ENCODE results near the gene TPST1.

TPST1 gene

DNA sequence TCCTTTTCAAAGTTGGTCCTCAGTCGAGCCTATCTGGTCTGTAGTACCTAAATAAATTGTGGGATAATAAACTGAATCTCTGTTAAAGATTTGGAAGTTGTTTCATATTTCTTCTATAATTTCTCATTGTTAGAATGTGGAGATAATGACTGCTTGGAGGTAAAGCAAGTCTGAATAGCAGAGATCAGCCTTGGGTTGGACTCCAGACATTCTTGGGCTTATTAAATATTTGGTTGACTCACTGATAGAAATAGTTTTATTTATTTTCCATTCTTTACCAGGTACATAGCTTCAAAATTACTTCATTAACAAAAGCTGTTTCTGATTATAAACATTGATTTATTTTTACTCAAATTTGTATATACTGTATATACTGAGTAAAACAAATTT, 34.3 kb downstream of the TPST1 start:
- DNase-seq, result no peak

DNA sequence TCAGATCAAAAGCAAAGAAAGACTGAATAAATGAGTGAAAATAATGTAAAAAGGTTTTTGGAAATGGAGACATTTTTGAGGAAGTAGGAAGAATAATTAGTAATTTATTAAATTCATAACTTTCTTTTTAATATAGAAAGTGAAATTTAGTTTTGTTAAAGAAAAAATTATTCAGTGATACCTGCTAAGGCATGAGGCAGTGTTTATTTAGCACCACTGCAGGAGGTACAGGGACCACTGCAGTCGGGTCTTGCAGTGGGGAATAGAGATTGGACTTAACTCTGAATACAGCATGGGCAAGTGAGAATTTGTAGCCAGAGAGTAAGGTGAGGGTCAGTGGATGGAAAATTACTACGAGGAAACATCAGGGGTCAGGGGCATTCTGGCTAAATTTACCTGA, 39.9 kb downstream of the TPST1 start:
- DNase-seq, result no peak

DNA sequence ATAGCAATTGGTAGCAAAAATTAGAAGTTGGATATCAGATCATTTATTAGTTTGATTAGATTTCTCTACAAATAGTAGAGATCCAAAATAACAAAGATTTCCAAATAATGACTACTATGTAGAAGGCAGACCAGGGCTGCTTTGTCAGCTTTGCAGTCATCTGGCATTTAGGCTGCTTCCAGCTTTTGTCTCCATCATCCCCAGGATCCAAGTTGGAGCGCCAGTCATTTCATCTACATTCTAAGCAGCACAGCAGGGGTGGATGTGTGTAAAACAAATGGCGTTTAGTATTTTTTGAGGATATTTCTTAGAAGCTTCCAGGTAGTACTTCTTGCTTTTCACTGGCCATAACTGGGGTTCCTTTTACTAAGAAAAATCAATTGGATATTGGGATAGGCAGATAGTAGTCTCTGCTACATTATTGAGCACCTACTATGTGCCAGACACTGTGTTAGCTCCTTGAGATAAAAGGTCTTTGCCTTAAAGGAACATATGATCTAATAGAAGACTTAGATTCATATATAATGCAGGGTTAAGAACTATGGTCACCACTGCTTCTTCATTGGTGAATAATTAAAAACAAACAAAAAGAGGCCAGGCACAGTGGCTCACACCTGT, 41.5 kb downstream of the TPST1 start:
- DNase-seq, result no peak

DNA sequence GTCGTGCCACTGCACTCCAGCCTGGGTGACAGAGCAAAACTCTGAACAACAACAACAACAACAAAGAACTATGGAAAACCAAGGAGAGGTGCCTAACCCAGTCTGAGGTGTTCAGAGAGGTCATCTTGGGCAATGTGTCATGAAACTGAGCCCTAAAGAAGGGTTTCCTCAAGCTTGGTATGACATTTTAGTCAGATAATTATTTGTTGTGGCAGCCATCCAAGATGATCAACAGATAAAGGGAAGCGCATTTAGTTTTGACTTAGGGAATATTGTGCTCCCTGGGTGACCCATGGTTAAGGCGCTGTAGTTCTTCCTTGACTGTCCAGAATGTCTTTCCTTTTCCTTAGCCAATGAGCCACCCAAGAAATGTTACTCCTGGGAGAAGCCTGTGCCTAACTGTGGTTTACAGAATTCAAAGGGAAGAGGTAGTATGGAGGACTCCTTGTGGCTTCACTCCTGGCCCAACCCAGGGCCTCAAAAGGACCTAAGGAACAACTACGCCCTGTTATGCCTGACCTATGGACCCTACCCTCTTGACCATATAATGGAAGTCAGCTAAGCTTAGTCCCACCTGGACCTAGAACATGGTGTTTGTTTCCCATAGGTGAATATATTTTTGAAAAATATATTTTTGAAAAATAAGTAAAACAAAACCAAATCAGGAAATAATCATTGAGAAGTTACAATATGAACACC, 42.4 kb downstream of the TPST1 start:
- DNase-seq, result no peak

DNA sequence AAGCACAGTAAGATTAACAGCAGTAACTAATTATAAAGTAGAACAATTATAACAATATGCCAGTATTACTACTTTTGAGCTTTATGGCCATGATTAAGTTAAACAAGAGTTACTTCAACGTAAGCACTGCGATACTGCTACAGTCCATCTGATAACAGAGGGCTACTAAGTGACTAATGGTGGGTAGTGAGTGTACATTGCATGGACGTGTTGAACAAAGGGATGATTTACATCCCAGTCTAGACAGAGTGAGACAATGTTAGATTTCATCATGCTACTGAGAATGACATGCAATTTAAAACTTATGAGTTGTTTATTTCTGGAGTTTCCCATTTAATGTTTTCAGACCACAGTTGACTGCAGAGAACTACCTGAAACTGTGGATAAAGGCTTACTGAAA, 45.6 kb downstream of the TPST1 start:
- DNase-seq, result no peak

DNA sequence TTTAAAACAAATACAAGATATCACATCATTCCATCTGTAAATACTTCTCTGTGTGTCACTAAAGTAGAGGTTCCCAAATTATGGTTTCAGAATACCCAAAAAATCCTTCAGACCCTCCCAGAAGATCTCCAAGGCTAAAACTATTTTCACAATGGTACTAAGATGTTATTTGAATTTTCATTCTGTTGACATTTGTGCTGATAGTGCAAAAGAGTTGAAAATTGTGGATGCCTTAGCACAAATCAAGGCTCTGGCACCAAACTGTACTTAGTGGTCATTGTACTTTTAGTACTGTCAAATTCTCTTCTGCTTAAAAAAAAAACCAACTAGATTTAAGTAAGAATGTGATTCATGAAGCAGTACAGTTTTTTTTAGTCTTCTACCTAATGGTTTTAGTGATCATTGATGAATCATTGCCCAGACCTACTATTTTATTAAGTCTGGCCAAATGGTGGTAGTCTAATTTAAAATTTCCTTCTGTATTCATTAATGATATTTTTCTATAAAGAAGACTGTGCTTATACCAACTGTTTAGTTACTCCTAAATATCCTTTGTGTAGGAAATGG, 50.5 kb downstream of the TPST1 start:
- DNase-seq, result no peak

DNA sequence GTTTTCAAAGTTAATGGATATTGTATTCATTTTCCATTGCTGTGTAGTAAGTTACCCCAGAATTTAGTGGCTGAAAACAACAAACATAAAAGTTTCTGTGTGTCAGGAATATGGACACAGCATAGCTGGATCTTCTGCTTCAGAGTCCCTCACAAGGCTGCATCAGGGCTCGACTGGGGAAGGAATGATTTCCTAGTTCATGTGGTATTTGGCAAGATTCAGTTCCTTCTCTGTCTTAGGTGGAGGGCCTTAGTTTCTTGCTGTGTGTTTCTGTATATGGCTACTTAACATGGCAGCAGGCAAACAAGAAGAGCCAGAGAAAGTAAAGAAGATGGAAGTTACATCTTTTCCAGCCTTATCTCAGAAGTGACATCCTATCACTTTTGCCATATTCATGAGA, 51.1 kb downstream of the TPST1 start:
- DNase-seq, result no peak

DNA sequence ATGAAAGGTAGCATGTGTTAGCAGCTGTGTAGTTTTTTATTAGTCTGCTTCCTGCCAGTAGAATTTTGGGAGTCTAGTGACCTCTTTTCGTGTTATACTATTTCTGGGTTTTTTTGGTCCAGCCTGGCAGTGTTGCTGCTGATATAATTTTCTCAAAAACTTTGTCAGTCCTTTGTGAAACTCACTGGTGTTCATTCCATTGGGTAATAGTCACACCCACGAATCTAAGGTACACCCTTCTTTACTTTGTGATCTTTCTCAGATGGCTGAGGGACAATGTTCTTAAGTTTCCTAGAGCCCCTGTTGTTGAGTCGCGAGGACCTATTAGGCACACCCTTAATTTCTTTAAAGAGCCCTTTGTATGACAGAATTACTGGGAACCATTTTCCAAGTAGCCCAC, 52.3 kb downstream of the TPST1 start:
- DNase-seq, result no peak

DNA sequence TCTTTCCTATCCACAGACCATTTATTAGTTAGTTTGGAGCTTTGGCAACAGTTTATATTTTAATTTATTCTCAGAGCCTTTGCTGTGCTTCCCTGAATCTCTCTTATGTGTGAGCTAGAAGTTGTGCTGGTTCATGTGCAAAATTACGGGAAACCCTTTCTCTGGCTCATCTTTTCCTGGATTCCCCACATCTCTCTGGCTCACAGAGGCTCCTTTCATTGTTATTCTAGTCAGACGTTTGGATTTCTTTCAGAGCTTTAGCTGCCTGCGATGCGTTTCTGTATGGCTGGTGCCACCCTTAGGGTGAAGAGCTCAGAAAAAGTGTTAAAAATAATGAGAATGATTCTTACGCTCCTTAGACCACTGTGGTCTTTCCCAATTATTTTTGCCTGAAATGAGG, 53.3 kb downstream of the TPST1 start:
- no peak for DNase-seq

DNA sequence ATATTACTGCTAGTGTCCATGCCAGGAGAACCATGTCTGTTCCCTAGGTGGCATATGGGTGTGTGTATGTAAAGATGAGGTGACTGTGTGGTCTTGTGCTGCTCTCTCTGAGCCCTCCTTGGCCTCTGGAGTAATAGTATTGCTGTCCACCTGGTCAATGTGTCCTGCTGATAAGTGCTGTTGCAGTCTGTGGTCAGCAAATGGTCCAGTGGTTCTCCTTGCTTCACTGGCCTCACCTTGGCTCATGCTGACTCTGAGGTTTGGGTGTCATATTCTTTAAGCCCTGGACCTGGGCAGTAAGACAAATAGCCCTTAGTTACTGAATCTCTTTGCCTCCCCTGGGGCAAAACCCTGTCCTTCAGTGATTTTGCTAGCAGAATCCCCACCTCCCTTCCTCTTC, 56.8 kb downstream of the TPST1 start:
- no peak for DNase-seq

DNA sequence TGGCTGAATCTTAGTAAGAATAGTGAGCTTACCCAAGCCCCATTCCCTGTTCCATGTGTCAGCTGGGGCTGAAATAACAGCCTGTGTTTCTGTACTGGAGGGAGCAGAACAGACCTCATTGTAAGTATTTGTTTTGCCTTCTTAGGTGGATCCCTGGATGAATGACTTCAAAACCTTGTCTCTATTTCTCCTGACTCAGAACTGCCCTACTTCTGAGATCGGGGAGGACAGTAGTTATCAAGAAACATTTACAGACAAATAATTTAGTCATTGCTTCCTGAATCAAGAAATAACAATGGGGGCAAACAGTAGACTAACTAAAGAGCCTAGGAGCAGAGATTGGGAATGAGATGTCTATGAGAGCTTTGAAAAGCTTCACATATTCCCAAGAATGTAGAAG, 58.8 kb downstream of the TPST1 start:
- no peak for DNase-seq

DNA sequence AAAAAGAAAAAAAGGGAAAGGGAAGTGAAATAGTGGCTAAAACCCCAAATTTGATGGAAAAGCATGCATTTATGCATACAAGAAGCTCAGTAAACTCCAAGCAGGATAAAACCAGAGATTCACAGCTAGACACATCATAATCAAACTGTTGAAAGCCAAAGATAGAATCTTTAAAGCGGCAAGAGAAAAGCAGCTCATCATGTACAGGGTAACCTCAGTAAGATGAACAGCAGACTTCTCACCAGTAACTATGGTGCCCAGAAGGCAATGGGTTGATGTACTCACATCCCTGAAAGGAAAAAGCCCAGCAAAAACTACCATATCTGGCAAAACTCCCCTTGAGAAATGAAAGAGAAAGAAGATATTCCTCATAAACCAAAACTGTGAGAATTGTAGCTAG, 60.4 kb downstream of the TPST1 start:
- DNase-seq, result no peak

DNA sequence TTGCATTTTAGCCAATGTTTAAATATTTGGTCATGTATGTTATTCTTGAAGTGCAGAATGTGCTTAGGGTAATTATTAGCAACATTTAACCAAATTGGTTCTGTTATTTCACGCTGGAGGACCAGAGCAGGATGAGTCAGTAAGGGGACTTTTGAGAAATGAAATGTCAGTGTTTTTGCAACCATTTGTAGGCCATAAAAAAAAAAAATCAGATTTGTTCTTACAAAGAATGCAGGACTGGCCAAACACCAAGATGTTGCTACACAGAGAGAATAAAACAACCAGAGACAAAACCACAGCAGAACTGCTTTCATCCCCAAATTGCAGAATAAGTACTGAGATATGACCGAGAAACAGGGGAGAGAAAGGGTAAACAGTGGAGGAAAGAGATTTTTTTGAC, 62.1 kb downstream of the TPST1 start:
- DNase-seq, result no peak

DNA sequence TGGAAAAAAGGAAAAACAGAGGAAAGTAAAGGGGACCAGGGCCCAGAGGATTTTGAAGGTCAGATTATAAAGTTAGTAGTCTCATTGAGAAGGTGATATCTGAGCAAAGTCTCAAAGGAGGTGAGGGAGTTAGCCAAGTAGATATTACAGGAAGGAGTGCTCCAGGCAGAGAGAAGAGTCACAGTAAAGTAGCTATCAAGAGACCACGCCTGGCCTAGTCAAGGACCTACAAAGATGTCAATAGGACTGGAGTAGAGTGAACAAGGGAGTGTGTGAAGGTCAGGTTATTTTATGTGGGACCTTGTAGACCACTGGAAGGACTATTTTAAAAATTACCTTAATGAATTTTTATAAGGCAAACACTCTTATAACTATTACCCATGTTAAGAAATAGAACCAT, 64.8 kb downstream of the TPST1 start:
- DNase-seq, result no peak

DNA sequence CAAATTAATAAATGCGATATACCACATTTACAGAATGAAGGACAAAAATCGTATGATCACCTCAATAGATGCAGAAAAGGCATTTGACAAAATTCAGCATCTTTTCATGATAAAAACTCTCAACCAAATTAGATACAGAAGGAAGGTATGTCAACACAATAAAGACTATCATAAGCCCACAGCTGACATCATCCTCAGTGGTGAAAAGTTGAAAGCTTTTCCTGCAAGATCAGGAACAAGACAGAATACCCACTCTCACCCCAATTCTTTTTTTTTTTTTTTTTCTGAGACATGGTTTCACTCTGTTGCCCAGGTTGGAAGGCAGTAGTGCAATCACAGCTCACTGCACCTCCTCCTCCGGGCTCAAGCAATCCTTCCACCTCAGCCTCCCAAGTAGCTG, 67.2 kb downstream of the TPST1 start:
- DNase-seq, result no peak

DNA sequence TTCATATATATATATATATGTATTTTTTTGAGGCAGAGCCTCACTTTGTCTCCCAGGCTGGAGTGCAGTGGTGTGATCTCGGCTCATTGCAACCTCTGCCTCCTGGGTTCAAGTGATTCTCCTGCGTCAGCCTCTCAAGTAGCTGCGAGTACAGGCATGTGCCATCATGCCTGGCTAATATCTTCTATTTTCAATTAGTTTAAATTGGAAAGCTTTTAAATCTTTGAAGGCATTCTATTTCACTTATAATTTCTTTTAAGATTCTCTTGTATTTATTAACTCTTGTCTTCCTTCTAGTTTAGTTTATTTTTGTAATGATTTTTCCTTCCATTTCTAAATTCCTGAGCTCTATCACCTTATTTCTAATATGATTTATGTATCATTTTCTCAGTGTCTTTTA, 71.2 kb downstream of the TPST1 start:
- no peak for DNase-seq

DNA sequence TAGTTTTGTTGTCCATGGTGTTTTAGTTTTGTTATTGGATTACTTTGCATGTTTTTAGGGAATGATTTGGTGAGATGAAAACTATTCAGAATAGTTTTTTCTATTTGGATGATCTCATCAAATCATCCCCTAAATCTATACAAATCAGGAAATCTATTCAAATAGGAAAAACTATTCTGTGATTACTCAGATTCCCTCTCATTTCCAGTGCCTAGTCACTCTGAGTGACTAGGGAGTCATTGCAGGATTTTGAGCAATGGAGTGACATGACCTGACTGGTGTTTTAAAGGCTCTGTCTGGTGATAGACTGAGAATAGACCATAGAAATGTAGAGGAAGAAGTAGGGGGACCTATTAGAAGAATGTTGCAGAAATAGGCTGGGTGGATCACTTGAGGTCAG, 72.4 kb downstream of the TPST1 start:
- no peak for DNase-seq

DNA sequence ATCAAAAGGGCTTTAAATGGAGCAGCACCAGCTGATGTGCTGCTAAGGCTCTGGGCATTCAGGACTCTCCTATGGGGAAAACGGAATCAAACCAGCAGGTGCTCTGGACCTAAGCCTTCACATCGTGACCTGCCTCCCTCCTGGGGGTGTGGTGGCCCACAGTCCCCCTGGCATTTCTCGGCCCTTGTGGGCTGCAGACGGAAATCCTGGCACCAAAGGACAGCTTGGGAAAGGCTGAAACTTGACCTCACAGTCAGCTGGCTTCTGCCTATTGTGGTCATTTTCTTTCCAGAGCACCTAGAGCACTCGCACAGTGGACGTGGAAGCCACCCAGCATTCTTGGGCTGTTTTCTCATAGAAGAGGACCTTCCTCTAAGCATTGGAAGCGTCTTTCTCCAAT, 74.8 kb downstream of the TPST1 start:
- DNase-seq, result no peak

DNA sequence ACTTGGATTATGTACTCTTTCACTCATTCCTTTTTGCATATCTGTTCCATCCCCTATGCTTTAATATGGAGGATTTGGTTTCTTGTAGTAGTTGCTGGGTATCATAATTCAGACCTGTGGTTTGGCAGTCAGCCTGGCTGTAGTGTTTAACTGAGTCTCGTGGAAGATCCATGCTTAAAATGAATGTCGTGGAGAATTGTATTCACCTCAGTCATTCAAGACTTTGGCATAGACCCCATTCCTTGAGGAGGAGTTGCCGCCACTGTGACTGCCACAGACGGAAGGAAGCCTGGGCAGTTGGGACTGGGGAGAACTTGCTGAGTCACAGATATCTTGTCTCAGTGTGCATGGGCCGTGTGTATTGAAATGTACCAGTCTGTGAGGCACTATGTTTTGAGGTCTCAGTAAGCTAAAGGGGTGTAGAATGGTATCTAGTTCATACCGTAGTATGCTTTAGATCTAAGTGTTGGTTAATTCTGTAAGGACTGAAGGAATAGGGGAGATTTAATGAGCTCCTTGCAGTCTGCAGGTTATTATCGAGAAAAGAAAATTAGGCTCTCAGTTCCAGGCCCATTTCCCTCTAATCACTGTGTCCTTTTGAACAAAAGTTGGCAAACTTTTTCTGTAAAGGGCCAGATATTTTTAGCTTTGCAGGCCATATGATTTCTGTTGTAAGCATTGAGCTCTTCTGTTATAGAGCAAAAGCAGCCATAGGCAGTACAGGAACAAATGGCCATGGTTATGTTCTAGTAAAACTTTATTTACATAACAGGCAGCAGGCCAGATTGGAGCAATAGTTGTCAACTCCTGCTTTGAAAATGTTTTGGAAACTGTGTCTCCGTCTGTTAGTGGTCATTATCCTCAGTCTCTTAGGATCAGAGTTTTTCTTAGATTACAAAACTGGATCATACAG, 76.8 kb downstream of the TPST1 start:
- DNase-seq, result no peak

DNA sequence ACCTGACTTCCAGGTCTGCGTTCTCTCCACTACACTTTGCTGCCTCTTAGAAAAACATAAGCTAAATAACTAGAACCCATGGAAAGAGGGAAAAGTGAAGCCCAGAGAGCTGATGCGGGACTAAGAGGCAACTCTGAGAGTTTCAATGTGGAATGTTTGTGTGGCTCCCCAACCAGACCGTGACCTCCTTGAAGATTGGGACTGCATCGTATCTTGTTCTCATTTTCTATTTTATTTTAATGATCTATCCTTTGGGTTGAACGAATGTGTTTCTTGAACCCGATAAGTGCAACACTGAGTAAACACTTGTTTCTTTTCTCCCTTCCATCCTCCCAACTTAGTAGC, 77.4 kb downstream of the TPST1 start:
- no peak for DNase-seq

DNA sequence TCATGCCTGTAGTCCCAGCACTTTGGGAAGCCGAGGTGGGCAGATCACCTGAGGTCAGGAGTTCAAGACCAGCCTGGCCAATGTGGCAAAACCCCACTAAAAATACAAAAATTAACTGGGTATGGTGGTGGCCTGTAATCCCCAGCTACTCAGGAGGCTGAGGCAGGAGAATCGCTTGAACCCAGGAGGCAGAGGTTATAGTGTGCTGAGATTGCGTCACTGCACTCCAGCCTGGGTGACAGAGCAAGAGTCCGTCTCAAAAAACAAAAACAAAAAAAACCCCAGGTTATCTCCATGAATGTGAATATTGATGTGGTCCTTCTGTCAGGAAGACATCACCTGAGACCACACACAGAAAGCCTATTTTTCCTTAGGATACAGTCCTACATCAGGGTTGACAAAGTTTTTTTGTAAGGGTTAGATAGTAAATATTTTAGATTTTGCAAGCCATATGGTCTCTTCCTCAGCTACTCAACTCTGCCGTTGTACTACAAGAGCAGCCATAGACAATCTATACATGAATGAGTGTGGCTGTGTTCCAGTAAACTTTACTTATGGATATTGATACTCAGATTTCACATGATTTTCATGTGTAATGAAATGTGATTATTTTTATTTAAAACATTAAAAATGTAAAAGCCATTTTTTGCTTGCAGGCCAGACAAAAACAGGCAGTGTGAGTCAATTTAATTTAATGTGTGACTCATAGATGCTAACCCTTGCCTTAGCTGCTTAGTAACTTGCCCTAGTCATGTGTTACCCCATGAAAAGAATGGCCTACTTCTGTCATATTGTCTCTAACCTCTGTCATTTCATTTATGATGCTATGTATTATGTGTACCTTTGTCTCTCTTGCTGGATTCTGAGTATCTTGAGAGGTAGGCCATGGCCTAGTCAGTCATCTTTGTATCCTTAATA, 78.1 kb downstream of the TPST1 start:
- no peak for DNase-seq

DNA sequence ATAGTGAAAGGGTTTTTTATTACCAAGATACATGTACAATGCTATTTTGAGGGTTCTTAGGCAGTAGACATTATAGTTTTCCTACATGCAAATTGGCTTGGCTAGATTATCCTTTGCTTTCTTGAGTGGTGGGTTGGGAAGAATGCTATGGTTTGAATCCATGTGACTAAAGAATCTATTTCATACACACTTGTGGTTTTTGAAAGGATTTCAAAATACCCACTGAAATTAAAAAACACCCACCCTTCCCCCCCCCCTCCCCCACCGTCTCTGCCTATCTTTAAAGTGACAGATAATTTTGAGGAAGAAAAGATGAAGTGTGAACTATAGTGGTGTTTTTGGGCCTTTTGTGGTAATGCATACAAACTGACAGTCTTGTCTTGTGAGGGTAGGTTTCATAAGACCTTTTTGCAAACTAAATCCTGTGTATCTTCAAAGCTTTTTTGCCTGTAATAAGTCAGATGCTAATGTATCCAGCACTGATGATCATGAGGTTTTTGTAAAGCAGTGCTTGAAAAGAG, 90.9 kb downstream of the TPST1 start:
- no peak for DNase-seq

DNA sequence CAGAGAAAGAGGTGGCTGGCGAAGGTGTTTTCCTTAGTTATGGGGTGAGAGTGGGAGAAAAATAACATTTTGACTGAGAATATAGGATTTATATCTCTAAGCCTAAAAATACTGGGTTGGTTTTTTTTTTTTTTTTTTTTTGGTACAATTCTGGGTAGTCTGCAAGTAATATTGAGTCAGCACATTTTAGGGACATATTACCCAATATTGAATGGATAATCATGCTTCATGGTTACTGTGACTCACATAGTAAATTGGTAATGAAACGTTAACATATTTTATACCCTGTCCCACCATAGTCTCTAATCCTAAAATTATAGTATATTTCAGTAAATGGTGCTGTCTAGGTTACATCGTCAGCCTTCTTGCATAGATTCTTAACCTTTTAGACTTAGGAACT, 91.4 kb downstream of the TPST1 start:
- DNase-seq, result no peak
